MCF 10A (cell line): ENCODE data around the gene THSD7B. TPM values are rescaled to one million over a fixed set of nuclear protein-coding genes. Genes with fewer than 3 reads are reported as not detected.

Source experiments
- BruUV-seq: library from RNA; stranded (reverse); fragments of 400-500 nt; replicated peaks from 2 replicates; lab custom pipeline; 2021; lab: Mats Ljungman, UMichigan
- CTCF ChIA-PET: fragments of 300-600 bp; sonication (Branson Sonifier 250); formaldehyde crosslinking; extraction: SDS; loops from one replicate; lab custom pipeline; 2021; ENCODE audit warnings: antibody characterized with exemption, inconsistent platforms; lab: Yijun Ruan, JAX
- POLR2A ChIA-PET: fragments of 300-600, 350-650 bp; sonication (Branson Sonifier 250); formaldehyde crosslinking; extraction: SDS; loops from one replicate; lab custom pipeline; 2020; ENCODE audit warnings: antibody characterized with exemption, inconsistent platforms; lab: Yijun Ruan, JAX
- DNase-seq: peaks from one replicate; pipeline ENCODE4 v3.0.0-alpha.2; 2018; ENCODE audit not compliant: unreplicated experiment
- H3K27ac Mint-ChIP-seq: one replicate; pipeline ENCODE4 v1.8.0; 2022; ENCODE audit warnings: mild to moderate bottlenecking, low read depth, mixed read lengths; ENCODE audit not compliant: unreplicated experiment
- H3K27me3 Mint-ChIP-seq: one replicate; pipeline ENCODE4 v1.8.0; 2022; ENCODE audit warnings: mixed read lengths; ENCODE audit not compliant: insufficient read depth, unreplicated experiment
- H3K36me3 Mint-ChIP-seq: one replicate; pipeline ENCODE4 v1.8.0; 2022; ENCODE audit warnings: mild to moderate bottlenecking, moderate library complexity, mixed read lengths; ENCODE audit not compliant: insufficient read depth, unreplicated experiment
- H3K4me1 Mint-ChIP-seq: one replicate; pipeline ENCODE4 v1.8.0; 2022; ENCODE audit warnings: mixed read lengths; ENCODE audit not compliant: insufficient read depth, unreplicated experiment
- H3K4me3 Mint-ChIP-seq: one replicate; pipeline ENCODE4 v1.8.0; 2022; ENCODE audit warnings: mild to moderate bottlenecking, moderate library complexity, mixed read lengths; ENCODE audit not compliant: unreplicated experiment
- H3K9me3 Mint-ChIP-seq: one replicate; pipeline ENCODE4 v1.8.0; 2022; ENCODE audit warnings: mixed read lengths; ENCODE audit not compliant: unreplicated experiment
- intact Hi-C: fragments of 100-400 bp; cut with micrococcal nuclease; formaldehyde crosslinking; loops from 2 replicates; pipeline ENCODE4 v1.14.1; 2022
- total RNA-seq: library from RNA; stranded (reverse); gene quantifications from 2 replicates; pipeline ENCODE4 v1.2.3, GENCODE V29; 2022
- TF ChIP-seq, protein P1 (sequence below): fragments of 200-600 bp; IDR thresholded peaks from one replicate; pipeline ENCODE4 v1.8.0; 2022; ENCODE audit warnings: antibody characterized with exemption, mild to moderate bottlenecking; ENCODE audit not compliant: unreplicated experiment

The THSD7B gene
- total RNA-seq, 1 experiment from 2014 or later = not detected

DNA sequence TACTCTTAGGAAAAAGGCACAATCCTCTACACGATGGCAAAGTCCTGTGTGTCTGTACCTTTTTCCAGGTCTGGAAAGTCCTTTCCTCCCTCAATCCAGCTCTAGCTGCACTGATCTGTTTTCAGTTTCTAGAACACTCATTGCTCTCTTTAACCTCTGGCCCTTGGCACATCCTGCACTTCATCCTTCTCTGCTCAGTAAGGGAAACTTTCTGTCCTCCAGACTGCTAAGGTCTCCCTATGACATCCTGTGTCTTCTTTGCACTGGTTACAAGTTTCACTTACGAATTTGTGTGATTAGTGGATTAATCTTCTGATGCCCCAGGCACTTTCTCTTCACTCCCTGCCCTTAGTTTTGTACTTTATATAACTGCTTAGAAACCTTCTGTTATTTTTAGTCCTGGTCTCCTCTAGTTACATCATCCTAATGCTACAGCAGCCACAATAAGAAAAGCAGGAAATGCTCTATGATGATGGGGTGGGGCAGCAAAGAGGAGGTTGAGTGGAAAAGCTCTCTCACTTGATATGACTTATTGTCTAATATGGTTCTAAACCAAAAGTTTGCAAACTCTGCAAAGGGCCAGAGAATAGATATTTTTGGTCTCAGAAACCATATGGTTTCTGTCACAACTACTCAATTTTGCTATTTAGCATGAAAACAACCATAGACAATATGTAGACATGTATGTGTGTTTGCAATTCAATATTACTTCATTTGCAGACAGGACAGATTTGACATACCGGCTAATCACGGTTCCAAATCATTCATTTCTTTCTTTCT lies 568.2 kb downstream of the THSD7B start:
- no peak overlapping the region for H3K4me3 Mint-ChIP-seq
- ChIA-PET CTCF (interaction anchor here (0.7 kb wide), 1 partner anchor 9 kb away, joined by 5 read pairs; no protein-coding TSS in a partner anchor), POLR2A (interaction anchor here (0.7 to 0.9 kb wide), 2 partner anchors 15 to 94 kb away, joined by 3 to 4 read pairs; no protein-coding TSS in a partner anchor)
- H3K4me1 Mint-ChIP-seq = peaks cover 18% of the 10 kb centered on the region
- H3K36me3 Mint-ChIP-seq = no peaks in the 10 kb centered on the region
- peak; percentile 41 for DNase-seq
- no peaks in the 10 kb centered on the region for H3K27me3 Mint-ChIP-seq
- intact Hi-C loops = no loop called here
- H3K27ac Mint-ChIP-seq = peak overlapping the region; percentile 65
- TF ChIP-seq, protein P1, sequence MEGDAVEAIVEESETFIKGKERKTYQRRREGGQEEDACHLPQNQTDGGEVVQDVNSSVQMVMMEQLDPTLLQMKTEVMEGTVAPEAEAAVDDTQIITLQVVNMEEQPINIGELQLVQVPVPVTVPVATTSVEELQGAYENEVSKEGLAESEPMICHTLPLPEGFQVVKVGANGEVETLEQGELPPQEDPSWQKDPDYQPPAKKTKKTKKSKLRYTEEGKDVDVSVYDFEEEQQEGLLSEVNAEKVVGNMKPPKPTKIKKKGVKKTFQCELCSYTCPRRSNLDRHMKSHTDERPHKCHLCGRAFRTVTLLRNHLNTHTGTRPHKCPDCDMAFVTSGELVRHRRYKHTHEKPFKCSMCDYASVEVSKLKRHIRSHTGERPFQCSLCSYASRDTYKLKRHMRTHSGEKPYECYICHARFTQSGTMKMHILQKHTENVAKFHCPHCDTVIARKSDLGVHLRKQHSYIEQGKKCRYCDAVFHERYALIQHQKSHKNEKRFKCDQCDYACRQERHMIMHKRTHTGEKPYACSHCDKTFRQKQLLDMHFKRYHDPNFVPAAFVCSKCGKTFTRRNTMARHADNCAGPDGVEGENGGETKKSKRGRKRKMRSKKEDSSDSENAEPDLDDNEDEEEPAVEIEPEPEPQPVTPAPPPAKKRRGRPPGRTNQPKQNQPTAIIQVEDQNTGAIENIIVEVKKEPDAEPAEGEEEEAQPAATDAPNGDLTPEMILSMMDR = no peak
- H3K9me3 Mint-ChIP-seq = peaks cover 6% of the 10 kb centered on the region
- BruUV-seq = no TSS peak

DNA sequence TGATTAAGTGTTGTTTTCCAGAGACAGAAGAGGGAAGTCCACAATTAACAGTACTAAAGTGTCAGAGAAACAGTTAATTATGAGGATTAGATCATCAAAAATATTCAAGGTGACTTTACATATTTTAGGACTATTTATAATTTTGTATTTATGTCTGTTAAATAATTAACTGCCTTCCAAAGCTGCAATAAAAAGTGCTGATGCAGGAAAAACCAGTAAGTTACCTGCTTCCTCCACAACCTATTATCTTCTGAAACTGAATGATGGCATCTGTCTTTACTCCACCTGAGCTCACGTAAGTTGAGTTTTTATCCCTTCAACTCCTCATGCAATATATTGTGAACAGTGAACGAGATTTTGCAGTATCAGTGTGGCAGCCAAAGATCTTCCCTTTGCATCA lies 570.7 kb downstream of the THSD7B start:
- BruUV-seq = no TSS peak
- intact Hi-C loops = no loop called here
- no peak for DNase-seq
- H3K4me3 Mint-ChIP-seq = no peak overlapping the region
- no peak overlapping the region for H3K27ac Mint-ChIP-seq
- no peaks in the 10 kb centered on the region for H3K9me3 Mint-ChIP-seq
- ChIA-PET POLR2A (interaction anchor here (0.6 kb wide), 1 partner anchor 54 kb away, joined by 4 read pairs; no protein-coding TSS in a partner anchor), CTCF (interaction anchor here (0.6 to 0.9 kb wide), 3 partner anchors 371 to 1732 kb away, joined by 3 read pairs; no protein-coding TSS in a partner anchor)
- H3K27me3 Mint-ChIP-seq = no peaks in the 10 kb centered on the region
- TF ChIP-seq, protein P1 = no peak
- H3K4me1 Mint-ChIP-seq = peaks cover 18% of the 10 kb centered on the region
- H3K36me3 Mint-ChIP-seq = no peaks in the 10 kb centered on the region

DNA sequence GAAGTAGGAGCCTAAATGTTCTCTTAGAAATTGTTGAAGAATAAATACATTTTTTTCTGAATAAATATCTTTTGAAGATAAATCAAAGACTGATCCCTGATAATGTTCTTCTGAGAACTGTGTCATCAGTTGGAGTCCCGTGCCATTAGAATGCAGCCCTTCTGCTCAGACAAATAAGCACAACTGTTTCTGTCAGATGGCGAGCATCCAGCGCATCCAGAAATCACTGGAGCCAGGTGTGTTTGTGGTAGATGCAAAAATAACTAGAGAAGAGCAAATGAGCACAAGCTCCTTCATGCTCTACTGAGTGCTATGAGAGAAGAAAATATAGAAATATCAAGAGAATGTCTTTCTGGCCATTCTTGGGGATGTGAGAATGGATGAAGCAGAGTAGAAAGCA lies 573.7 kb downstream of the THSD7B start:
- TF ChIP-seq, protein P1 = no peak
- H3K4me1 Mint-ChIP-seq = peaks cover 6% of the 10 kb centered on the region
- BruUV-seq = no TSS peak
- no peaks in the 10 kb centered on the region for H3K36me3 Mint-ChIP-seq
- no peak overlapping the region for H3K27ac Mint-ChIP-seq
- ChIA-PET POLR2A (interaction anchor here (0.7 kb wide), 1 partner anchor 118 kb away, joined by 3 read pairs; no protein-coding TSS in a partner anchor), CTCF (interaction anchor here (0.5 kb wide), 1 partner anchor 20 kb away, joined by 3 read pairs; no protein-coding TSS in a partner anchor)
- no peaks in the 10 kb centered on the region for H3K9me3 Mint-ChIP-seq
- no peak overlapping the region for H3K4me3 Mint-ChIP-seq
- no peak for DNase-seq
- H3K27me3 Mint-ChIP-seq = no peaks in the 10 kb centered on the region
- intact Hi-C loops = no loop called here

DNA sequence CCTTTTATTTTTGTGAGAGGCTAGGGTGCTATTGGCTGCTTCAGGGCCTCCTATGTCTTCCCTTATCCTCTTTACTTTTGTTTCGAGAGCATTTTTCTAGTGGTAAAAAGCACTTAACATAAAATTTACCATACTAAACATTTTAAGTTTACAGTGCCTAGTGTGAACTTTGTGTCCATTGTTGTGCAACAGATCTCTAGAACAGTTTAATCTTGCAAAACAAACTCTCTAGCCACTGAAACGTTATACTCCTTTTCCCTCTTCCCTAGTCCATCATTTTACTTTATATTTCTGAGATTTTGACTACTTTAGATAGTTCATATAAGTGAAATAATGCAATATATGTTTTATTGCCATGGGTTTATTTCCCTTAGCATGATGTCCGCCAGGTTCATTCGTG lies 580.6 kb downstream of the THSD7B start:
- Mint-ChIP-seq H3K4me1 (peaks cover 10% of the 10 kb centered on the region), H3K27ac (no peak overlapping the region), H3K36me3 (no peaks in the 10 kb centered on the region), H3K4me3 (no peak overlapping the region), H3K27me3 (no peaks in the 10 kb centered on the region), H3K9me3 (peaks cover 10% of the 10 kb centered on the region)
- no TSS peak for BruUV-seq
- intact Hi-C loops = no loop called here
- DNase-seq = no peak
- CTCF ChIA-PET = no interaction called here
- POLR2A ChIA-PET = no interaction called here
- TF ChIP-seq, protein P1 = no peak
